ENCODE results near the gene TMEM182.

GRCh38 chr2:102815285-102815684 is 53.5 kb downstream of the TMEM182 start:
- TF ChIP-seq CTCF (IDR thresholded peaks at IDR 0.05; ENCODE audit: poor library complexity, severe bottlenecking) (no peak), EZH2 (IDR thresholded peaks at IDR 0.05; ENCODE audit: borderline replicate concordance, insufficient read depth, low read length, poor library complexity, severe bottlenecking) (no peak), MXI1 (conservative IDR thresholded peaks at IDR 0.05; ENCODE audit: poor library complexity, severe bottlenecking) (no peak), POLR2AphosphoS5 (IDR thresholded peaks at IDR 0.05) (no peak)
- TF ChIP-seq, protein P1, sequence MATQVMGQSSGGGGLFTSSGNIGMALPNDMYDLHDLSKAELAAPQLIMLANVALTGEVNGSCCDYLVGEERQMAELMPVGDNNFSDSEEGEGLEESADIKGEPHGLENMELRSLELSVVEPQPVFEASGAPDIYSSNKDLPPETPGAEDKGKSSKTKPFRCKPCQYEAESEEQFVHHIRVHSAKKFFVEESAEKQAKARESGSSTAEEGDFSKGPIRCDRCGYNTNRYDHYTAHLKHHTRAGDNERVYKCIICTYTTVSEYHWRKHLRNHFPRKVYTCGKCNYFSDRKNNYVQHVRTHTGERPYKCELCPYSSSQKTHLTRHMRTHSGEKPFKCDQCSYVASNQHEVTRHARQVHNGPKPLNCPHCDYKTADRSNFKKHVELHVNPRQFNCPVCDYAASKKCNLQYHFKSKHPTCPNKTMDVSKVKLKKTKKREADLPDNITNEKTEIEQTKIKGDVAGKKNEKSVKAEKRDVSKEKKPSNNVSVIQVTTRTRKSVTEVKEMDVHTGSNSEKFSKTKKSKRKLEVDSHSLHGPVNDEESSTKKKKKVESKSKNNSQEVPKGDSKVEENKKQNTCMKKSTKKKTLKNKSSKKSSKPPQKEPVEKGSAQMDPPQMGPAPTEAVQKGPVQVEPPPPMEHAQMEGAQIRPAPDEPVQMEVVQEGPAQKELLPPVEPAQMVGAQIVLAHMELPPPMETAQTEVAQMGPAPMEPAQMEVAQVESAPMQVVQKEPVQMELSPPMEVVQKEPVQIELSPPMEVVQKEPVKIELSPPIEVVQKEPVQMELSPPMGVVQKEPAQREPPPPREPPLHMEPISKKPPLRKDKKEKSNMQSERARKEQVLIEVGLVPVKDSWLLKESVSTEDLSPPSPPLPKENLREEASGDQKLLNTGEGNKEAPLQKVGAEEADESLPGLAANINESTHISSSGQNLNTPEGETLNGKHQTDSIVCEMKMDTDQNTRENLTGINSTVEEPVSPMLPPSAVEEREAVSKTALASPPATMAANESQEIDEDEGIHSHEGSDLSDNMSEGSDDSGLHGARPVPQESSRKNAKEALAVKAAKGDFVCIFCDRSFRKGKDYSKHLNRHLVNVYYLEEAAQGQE (IDR thresholded peaks at IDR 0.05; ENCODE audit: borderline replicate concordance): no peak

Measured in neural cell (in vitro differentiated cells).